H9 (cell line): ENCODE measurements around the gene THRAP3. TPM values are rescaled to one million over a fixed set of nuclear protein-coding genes. Genes with fewer than 3 reads are reported as not detected.

Source experiments
- DNase-seq: peaks from one replicate; pipeline ENCODE4 v3.0.0-alpha.2; 2017
- H2AFZ ChIP-seq: one replicate; pipeline ENCODE4 v1.6.1; 2013; ENCODE audit warnings: mild to moderate bottlenecking, low read length, control low read depth, moderate library complexity
- H2AK5ac ChIP-seq: 2 replicates; pipeline ENCODE4 v1.6.1; 2013; ENCODE audit warnings: low read length, control low read depth, mixed read lengths; ENCODE audit not compliant: insufficient read length
- H2BK120ac ChIP-seq: one replicate; pipeline ENCODE4 v1.6.1; 2013; ENCODE audit warnings: low read depth, mild to moderate bottlenecking, low read length, control low read depth, inconsistent platforms; ENCODE audit not compliant: poor library complexity, severe bottlenecking
- H2BK12ac ChIP-seq: 2 replicates; pipeline ENCODE4 v1.6.1; 2013; ENCODE audit warnings: low read length, control low read depth, mixed read lengths, low read depth; ENCODE audit not compliant: insufficient read length
- H2BK15ac ChIP-seq: 2 replicates; pipeline ENCODE4 v1.6.1; 2013; ENCODE audit warnings: low read depth, low read length, control low read depth
- H2BK20ac ChIP-seq: one replicate; pipeline ENCODE4 v1.6.1; 2013; ENCODE audit warnings: low read depth, mild to moderate bottlenecking, low read length, control low read depth, inconsistent platforms; ENCODE audit not compliant: poor library complexity, severe bottlenecking
- H2BK5ac ChIP-seq: 2 replicates; pipeline ENCODE4 v1.6.1; 2013; ENCODE audit warnings: low read length, control low read depth, mixed read lengths; ENCODE audit not compliant: insufficient read length
- H3K14ac ChIP-seq: 2 replicates; pipeline ENCODE4 v1.6.1; 2013; ENCODE audit warnings: low read length, control low read depth; ENCODE audit not compliant: insufficient read depth
- H3K18ac ChIP-seq: 2 replicates; pipeline ENCODE4 v1.6.1; 2013; ENCODE audit warnings: low read depth, mild to moderate bottlenecking, mixed read lengths, low read length, control low read depth; ENCODE audit not compliant: insufficient read length
- H3K23ac ChIP-seq: 2 replicates; pipeline ENCODE4 v1.6.1; 2013; ENCODE audit warnings: low read length, control low read depth, mixed read lengths, low read depth; ENCODE audit not compliant: insufficient read length
- H3K23me2 ChIP-seq: 2 replicates; pipeline ENCODE4 v1.6.1; 2013; ENCODE audit warnings: low read depth, mild to moderate bottlenecking, mixed read lengths, low read length, control low read depth; ENCODE audit not compliant: insufficient read length, poor library complexity, severe bottlenecking
- H3K27ac ChIP-seq: 2 replicates; pipeline ENCODE4 v1.5.1; 2013; ENCODE audit warnings: low read length, control low read depth, mixed read lengths, low read depth; ENCODE audit not compliant: insufficient read length
- H3K27me3 ChIP-seq: 2 replicates; pipeline ENCODE4 v1.6.1; 2013; ENCODE audit warnings: low read length, control low read depth, inconsistent platforms; ENCODE audit not compliant: insufficient read depth
- H3K4ac ChIP-seq: 2 replicates; pipeline ENCODE4 v1.6.1; 2013; ENCODE audit warnings: low read depth, mild to moderate bottlenecking, control low read depth, inconsistent platforms, low read length, moderate library complexity
- H3K4me1 ChIP-seq: 2 replicates; pipeline ENCODE4 v1.6.1; 2013; ENCODE audit warnings: low read length, control low read depth, inconsistent platforms; ENCODE audit not compliant: insufficient read depth
- H3K4me2 ChIP-seq: 2 replicates; pipeline ENCODE4 v1.6.1; 2013; ENCODE audit warnings: low read length, control low read depth, mixed read lengths; ENCODE audit not compliant: insufficient read length, insufficient read depth
- H3K56ac ChIP-seq: 2 replicates; pipeline ENCODE4 v1.6.1; 2013; ENCODE audit warnings: low read depth, mild to moderate bottlenecking, mixed read lengths, low read length, control low read depth; ENCODE audit not compliant: insufficient read length
- H3K79me1 ChIP-seq: 2 replicates; pipeline ENCODE4 v1.6.1; 2013; ENCODE audit warnings: low read depth, mild to moderate bottlenecking, moderate library complexity, low read length, control low read depth, inconsistent platforms; ENCODE audit not compliant: insufficient read depth, poor library complexity, severe bottlenecking
- H3K79me2 ChIP-seq: 2 replicates; pipeline ENCODE4 v1.6.1; 2013; ENCODE audit warnings: low read length, control low read depth, inconsistent platforms; ENCODE audit not compliant: insufficient read depth
- H3K9ac ChIP-seq: 2 replicates; pipeline ENCODE4 v1.6.1; 2013; ENCODE audit warnings: low read length, control low read depth, mixed read lengths; ENCODE audit not compliant: insufficient read length; ENCODE audit errors: extremely low read depth
- H3K9me3 ChIP-seq: one replicate; pipeline ENCODE4 v1.6.1; 2013; ENCODE audit warnings: low read depth, low read length, inconsistent platforms; ENCODE audit not compliant: control insufficient read depth
- H3T11ph ChIP-seq: one replicate; pipeline ENCODE4 v1.6.1; 2013; ENCODE audit warnings: mild to moderate bottlenecking, low read length, control low read depth, inconsistent platforms
- H4K20me1 ChIP-seq: one replicate; pipeline ENCODE4 v1.6.1; 2013; ENCODE audit not compliant: control insufficient read depth, insufficient read length, insufficient read depth
- H4K5ac ChIP-seq: 2 replicates; pipeline ENCODE4 v1.6.1; 2013; ENCODE audit warnings: low read depth, mild to moderate bottlenecking, mixed read lengths, low read length, control low read depth; ENCODE audit not compliant: insufficient read length
- H4K8ac ChIP-seq: replicated peaks from 2 replicates; pipeline ENCODE4 v1.6.1; 2013; ENCODE audit warnings: low read length, control low read depth, mixed read lengths, low read depth; ENCODE audit not compliant: insufficient read length
- H4K91ac ChIP-seq: 2 replicates; pipeline ENCODE4 v1.6.1; 2013; ENCODE audit warnings: low read depth, mild to moderate bottlenecking, moderate library complexity, mixed read lengths, low read length, control low read depth; ENCODE audit not compliant: insufficient read length
- H3K27ac Mint-ChIP-seq, 3 experiments: 2 replicates in 2 of 3; 3 replicates in 1 of 3; pipeline ENCODE4 v1.8.0; 2020 to 2021; ENCODE audit warnings: mixed read lengths in 3 of 3, mild to moderate bottlenecking in 1 of 3, moderate library complexity in 1 of 3
- H3K27me3 Mint-ChIP-seq: 2 replicates; pipeline ENCODE4 v1.8.0; 2021; ENCODE audit warnings: low read depth, mild to moderate bottlenecking, moderate library complexity, mixed read lengths
- H3K36me3 Mint-ChIP-seq, 3 experiments: 2 replicates in 2 of 3; 3 replicates in 1 of 3; pipeline ENCODE4 v1.8.0; 2020 to 2021; ENCODE audit warnings: low read depth in 3 of 3, mixed read lengths in 3 of 3; ENCODE audit not compliant: insufficient read depth in 1 of 3
- H3K4me1 Mint-ChIP-seq, 2 experiments: 2 replicates each; pipeline ENCODE4 v1.8.0; 2020; ENCODE audit warnings: mixed read lengths in 2 of 2
- H3K4me3 Mint-ChIP-seq, 2 experiments: 2 replicates in 1 of 2; 3 replicates in 1 of 2; pipeline ENCODE4 v1.8.0; 2020 to 2021; ENCODE audit warnings: mild to moderate bottlenecking in 2 of 2, mixed read lengths in 2 of 2, moderate library complexity in 1 of 2
- H3K9me3 Mint-ChIP-seq, 2 experiments: 2 replicates in 1 of 2; 3 replicates in 1 of 2; pipeline ENCODE4 v1.8.0; 2020; ENCODE audit warnings: mild to moderate bottlenecking in 2 of 2, mixed read lengths in 2 of 2, moderate library complexity in 1 of 2
- WGBS: extraction: QIAGEN DNeasy Blood & Tissue Kit; methylation state at CpG from one replicate; pipeline ENCODE4 v1.1.7; 2013; ENCODE audit warnings: missing lambda C conversion rate, low lambda C conversion rate, mixed read lengths; ENCODE audit not compliant: insufficient read length; ENCODE audit errors: extremely low coverage; 5-methylcytosine and 5-hydroxymethylcytosine counted together
- total RNA-seq: library from RNA; stranded (reverse); gene quantifications from 2 replicates; pipeline ENCODE4 v1.2.1, GENCODE V29; 2021
- TF ChIP-seq, protein P1 (sequence below): fragments of 200-600 bp; sonication (generic); conservative IDR thresholded peaks from 3 replicates; pipeline ENCODE4 v1.8.0; 2021; ENCODE audit warnings: antibody characterized with exemption, mild to moderate bottlenecking

THRAP3 gene
- total RNA-seq, 1 experiment from 2014 or later = 186 TPM

DNA sequence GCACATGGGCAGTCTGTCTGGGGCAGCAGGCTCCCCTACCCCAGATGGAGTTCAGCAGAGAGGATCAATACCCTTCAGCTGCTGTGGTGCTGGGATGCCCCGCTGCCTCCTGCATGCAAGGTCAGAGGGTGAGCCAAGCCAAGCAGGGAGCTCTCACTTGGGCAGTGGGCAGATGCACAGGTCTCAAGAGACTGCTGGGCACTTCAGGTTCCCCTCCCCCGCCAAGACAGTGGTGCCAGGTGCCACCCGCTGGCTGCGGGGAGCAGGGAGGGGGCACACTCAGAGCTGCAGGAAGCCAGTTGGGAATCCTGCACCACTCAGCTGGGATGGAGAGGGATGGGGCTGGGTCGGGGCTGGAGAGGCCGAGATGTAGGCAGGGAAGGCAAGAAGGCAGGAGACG lies 115.0 kb downstream of the THRAP3 start:
- H3K23me2 ChIP-seq = no peaks in the 10 kb centered on the region
- no peaks in the 10 kb centered on the region for H3K9me3 Mint-ChIP-seq
- peaks cover 3 to 9% (median 8%) of the 10 kb centered on the region in 3 experiments; a peak in 3 of 7 replicates for H3K36me3 Mint-ChIP-seq
- H3K27ac ChIP-seq = no peak overlapping the region
- H2BK20ac ChIP-seq = no peak overlapping the region
- H3K4me3 Mint-ChIP-seq = no peak overlapping the region
- no peaks in the 10 kb centered on the region for H3K4me1 ChIP-seq
- H3K79me1 ChIP-seq = no peaks in the 10 kb centered on the region
- no peak overlapping the region for H2BK5ac ChIP-seq
- H4K20me1 ChIP-seq = no peaks in the 10 kb centered on the region
- no peaks in the 10 kb centered on the region for H3K79me2 ChIP-seq
- no peak overlapping the region for H2AK5ac ChIP-seq
- H2BK120ac ChIP-seq = no peak overlapping the region
- no peak overlapping the region for H4K91ac ChIP-seq
- H2BK12ac ChIP-seq = no peak overlapping the region
- H4K8ac ChIP-seq = no peak overlapping the region
- no peaks in the 10 kb centered on the region for H3K4me1 Mint-ChIP-seq
- no peak overlapping the region for H3K18ac ChIP-seq
- H3K23ac ChIP-seq = no peak overlapping the region
- H3T11ph ChIP-seq = no peak overlapping the region
- no peak overlapping the region for H3K4me2 ChIP-seq
- H3K27me3 ChIP-seq = no peaks in the 10 kb centered on the region
- no peak overlapping the region; the same call in 1 of the 2 replicates for H3K14ac ChIP-seq
- no CpG with 5 or more reads among the region's 7 CpGs for WGBS
- DNase-seq = no peak
- H2BK15ac ChIP-seq = no peak overlapping the region
- H3K56ac ChIP-seq = no peak overlapping the region
- H3K27me3 Mint-ChIP-seq = no peaks in the 10 kb centered on the region; the same call in 1 of the 2 replicates
- no peak overlapping the region for H3K27ac Mint-ChIP-seq
- H3K9me3 ChIP-seq = no peaks in the 10 kb centered on the region
- no peak overlapping the region for H3K9ac ChIP-seq
- TF ChIP-seq, protein P1, sequence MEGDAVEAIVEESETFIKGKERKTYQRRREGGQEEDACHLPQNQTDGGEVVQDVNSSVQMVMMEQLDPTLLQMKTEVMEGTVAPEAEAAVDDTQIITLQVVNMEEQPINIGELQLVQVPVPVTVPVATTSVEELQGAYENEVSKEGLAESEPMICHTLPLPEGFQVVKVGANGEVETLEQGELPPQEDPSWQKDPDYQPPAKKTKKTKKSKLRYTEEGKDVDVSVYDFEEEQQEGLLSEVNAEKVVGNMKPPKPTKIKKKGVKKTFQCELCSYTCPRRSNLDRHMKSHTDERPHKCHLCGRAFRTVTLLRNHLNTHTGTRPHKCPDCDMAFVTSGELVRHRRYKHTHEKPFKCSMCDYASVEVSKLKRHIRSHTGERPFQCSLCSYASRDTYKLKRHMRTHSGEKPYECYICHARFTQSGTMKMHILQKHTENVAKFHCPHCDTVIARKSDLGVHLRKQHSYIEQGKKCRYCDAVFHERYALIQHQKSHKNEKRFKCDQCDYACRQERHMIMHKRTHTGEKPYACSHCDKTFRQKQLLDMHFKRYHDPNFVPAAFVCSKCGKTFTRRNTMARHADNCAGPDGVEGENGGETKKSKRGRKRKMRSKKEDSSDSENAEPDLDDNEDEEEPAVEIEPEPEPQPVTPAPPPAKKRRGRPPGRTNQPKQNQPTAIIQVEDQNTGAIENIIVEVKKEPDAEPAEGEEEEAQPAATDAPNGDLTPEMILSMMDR = no peak
- H3K4ac ChIP-seq = no peak overlapping the region
- H2AFZ ChIP-seq = no peak overlapping the region
- no peak overlapping the region for H4K5ac ChIP-seq
